Colonic mucosa (tissue), 4 donors: ENCODE results near the gene SLC25A13. TPM values are rescaled to one million over a fixed set of nuclear protein-coding genes. Genes with fewer than 3 reads are reported as not detected.
A peak's percentile ranks its signal among the peaks of the same experiment; 100 is the strongest.

Experiments
- DNase-seq: peaks from one replicate; pipeline ENCODE4 v3.0.0-alpha.2; 2020
- H3K27ac ChIP-seq: fragments of 200-600 bp; one replicate; pipeline ENCODE4 v1.8.0; 2021
- H3K27me3 ChIP-seq: fragments of 200-600 bp; one replicate; pipeline ENCODE4 v1.8.0; 2021
- H3K36me3 ChIP-seq: fragments of 200-600 bp; one replicate; pipeline ENCODE4 v1.8.0; 2021
- H3K4me1 ChIP-seq: fragments of 200-600 bp; one replicate; pipeline ENCODE4 v1.8.0; 2021; ENCODE audit warnings: mild to moderate bottlenecking
- H3K4me3 ChIP-seq: fragments of 200-600 bp; one replicate; pipeline ENCODE4 v1.8.0; 2021
- H3K9ac ChIP-seq, 2 donors: one replicate each; pipeline ENCODE4 v1.7.0; 2013; ENCODE audit warnings: control low read depth in 2 of 2, low read depth in 2 of 2, low read length in 2 of 2
- H3K9me3 ChIP-seq: fragments of 200-600 bp; one replicate; pipeline ENCODE4 v1.8.0; 2021
- intact Hi-C: fragments of 100-400 bp; cut with DNase I; formaldehyde crosslinking; loops from one replicate; pipeline ENCODE4 v1.14.1; 2022
- total RNA-seq, 2 donors: library from RNA; stranded (reverse); fragmentation: NEBNext Ultra II Directional in 1 of 2; extraction: Animal tissue kit (Norgen Biotek cat#: 25700) in 1 of 2; gene quantifications; one replicate each; pipeline ENCODE4 v1.2.1, GENCODE V29; 2021
- TF ChIP-seq, protein P1 (sequence below): fragments of 200-600 bp; IDR thresholded peaks from one replicate; pipeline ENCODE4 v1.8.0; 2022; ENCODE audit warnings: antibody characterized with exemption, mild to moderate bottlenecking
- donor health status: healthy.
- donor health status: DM: no; HTN: no; CAD: no.
- donor health status: DM: no; HTN: no; CAD: no.

The SLC25A13 gene
- total RNA-seq, 2 donors from 2014 or later: 36.4 to 45.2 TPM

DNA sequence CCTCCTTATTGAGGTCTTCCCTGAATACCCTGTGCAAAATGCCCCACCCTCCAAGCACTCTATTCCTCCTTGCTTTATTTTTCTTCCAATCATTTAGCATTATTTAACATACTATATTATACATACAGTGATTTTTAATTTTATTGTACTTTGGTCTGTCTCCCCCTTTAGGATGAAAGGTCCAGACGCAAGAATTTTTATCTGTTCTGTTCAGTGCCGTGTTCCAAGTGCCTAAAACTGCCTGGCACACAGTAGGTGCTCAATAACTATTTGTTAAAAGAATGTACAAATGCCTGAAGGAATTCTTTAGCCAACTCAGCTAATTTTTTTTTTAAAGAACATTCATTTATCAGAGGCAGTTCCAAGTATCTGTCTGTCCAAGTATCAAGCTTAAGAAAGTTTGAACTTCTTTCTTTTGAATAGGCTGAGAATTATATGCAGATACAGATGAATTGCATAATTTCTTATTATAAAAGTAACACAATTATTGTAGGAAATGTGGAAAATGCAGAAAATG lies 34.1 kb upstream of the SLC25A13 start:
- Histone ChIP-seq H3K9ac (no peak overlapping the region), H3K27ac (no peak overlapping the region), H3K4me1 (no peaks in the 10 kb centered on the region), H3K36me3 (no peaks in the 10 kb centered on the region), H3K27me3 (no peaks in the 10 kb centered on the region), H3K4me3 (no peak overlapping the region), H3K9me3 (no peaks in the 10 kb centered on the region)
- TF ChIP-seq, protein P1, sequence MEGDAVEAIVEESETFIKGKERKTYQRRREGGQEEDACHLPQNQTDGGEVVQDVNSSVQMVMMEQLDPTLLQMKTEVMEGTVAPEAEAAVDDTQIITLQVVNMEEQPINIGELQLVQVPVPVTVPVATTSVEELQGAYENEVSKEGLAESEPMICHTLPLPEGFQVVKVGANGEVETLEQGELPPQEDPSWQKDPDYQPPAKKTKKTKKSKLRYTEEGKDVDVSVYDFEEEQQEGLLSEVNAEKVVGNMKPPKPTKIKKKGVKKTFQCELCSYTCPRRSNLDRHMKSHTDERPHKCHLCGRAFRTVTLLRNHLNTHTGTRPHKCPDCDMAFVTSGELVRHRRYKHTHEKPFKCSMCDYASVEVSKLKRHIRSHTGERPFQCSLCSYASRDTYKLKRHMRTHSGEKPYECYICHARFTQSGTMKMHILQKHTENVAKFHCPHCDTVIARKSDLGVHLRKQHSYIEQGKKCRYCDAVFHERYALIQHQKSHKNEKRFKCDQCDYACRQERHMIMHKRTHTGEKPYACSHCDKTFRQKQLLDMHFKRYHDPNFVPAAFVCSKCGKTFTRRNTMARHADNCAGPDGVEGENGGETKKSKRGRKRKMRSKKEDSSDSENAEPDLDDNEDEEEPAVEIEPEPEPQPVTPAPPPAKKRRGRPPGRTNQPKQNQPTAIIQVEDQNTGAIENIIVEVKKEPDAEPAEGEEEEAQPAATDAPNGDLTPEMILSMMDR: no peak
- DNase-seq: no peak
- intact Hi-C loops: no loop called here

DNA sequence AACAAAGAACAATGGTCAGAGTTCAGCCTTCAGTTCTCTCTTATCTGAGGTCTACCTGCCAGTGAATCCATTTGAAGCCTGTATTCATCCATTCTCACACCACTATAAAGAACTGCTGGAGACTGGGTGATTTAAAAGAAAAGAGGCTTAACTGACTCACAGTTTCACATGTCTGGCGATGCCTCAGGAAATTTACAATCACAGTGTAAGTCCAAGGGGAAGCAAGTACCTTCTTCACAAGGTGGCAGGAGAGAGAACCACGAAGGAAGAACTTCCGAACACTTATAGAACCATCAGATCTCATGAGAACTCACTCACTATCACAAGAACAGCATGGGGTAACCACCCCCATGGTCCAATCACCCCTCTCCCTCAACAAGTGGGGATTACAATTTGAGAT lies 33.0 kb upstream of the SLC25A13 start:
- TF ChIP-seq, protein P1: no peak
- intact Hi-C loops: no loop called here
- Histone ChIP-seq H3K36me3 (no peaks in the 10 kb centered on the region), H3K4me1 (no peaks in the 10 kb centered on the region), H3K9ac (no peak overlapping the region), H3K9me3 (no peaks in the 10 kb centered on the region), H3K4me3 (no peak overlapping the region), H3K27ac (no peak overlapping the region), H3K27me3 (no peaks in the 10 kb centered on the region)
- no peak for DNase-seq

DNA sequence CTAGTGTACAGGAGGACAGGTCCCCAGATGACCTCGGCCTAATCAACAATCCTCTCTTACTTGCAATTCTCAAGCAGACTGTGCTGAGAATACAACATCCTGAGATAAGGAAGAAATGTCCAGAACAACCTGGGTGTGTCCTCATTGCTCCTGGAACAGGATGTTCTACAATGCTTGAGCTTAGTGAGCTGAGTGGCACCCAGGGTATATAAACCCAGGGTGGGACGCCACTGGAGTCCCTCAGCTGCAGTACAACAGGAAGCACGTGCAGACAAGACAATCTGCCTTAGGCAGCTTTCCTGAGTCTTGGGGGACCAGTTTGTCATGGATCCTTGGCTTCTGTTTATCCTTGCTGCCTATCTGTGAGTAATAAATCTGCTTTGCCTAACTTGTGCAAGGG lies 27.7 kb upstream of the SLC25A13 start:
- TF ChIP-seq, protein P1: no peak
- Histone ChIP-seq H3K9ac (no peak overlapping the region), H3K27ac (peak overlapping the region; percentile 59), H3K36me3 (no peaks in the 10 kb centered on the region), H3K27me3 (no peaks in the 10 kb centered on the region), H3K9me3 (no peaks in the 10 kb centered on the region), H3K4me3 (no peak overlapping the region), H3K4me1 (no peaks in the 10 kb centered on the region)
- intact Hi-C loops: no loop called here
- peak; percentile 80 for DNase-seq

DNA sequence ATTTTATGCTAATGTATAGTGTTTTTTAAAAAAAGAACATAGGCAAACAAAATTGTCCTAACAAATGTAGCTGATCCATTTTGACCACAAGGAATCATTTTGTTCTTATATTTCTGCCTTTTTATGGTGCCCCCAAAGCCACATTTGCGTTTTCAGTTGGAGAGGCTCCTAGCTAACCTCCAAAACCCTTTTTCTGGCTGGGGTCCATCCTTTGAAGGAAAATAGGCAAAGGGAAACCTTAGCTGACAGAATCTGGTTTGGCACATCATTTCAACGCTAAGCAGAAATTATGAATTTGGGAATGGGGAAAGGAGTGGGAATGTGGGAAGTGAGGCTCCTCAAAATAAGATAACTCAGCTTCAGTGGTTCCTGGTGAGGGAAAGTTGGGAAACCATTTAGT lies 25.6 kb upstream of the SLC25A13 start:
- TF ChIP-seq, protein P1: no peak

DNA sequence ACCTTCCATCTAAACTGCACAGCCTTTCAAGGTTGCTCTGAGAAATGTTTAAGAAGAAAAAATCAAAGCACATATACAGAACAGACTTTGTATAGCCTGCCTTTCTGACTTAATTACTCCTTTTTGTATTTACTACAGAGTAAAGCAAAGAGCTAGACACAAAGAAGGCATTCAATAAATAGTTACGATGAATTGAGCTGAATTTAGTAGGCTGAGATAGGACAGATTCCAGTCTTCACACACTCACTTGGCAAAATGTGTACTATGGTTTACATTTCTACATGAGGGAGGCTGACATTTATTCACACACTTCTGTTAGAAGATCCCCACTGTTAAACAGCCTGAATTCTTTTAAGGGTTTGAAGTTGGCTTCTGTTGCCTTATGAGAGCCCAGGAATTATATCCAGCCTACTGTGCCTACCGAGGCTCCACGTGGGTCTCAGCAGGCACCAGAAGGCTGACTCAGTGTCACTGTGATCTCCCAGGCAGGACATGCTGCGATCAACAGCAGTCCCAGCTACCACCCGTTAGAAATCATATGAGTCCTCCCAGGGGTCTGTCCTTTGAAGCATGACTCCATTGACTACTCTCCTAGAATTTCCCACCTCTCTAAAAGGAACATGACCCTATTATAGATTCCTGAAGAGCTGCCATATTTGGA lies 24.5 kb upstream of the SLC25A13 start:
- DNase-seq: no peak
- no peaks in the 10 kb centered on the region for H3K4me1 ChIP-seq
- no peak overlapping the region for H3K9ac ChIP-seq
- no peaks in the 10 kb centered on the region for H3K9me3 ChIP-seq
- H3K4me3 ChIP-seq: no peak overlapping the region
- no peaks in the 10 kb centered on the region for H3K36me3 ChIP-seq
- TF ChIP-seq, protein P1: no peak
- intact Hi-C loops: no loop called here
- no peak overlapping the region for H3K27ac ChIP-seq
- no peaks in the 10 kb centered on the region for H3K27me3 ChIP-seq

More for the DNA sequence above, 25.6 kb upstream of the SLC25A13 start:
- Histone ChIP-seq H3K9me3 (no peaks in the 10 kb centered on the region), H3K4me3 (no peak overlapping the region), H3K9ac (no peak overlapping the region), H3K27ac (no peak overlapping the region), H3K36me3 (no peaks in the 10 kb centered on the region), H3K4me1 (no peaks in the 10 kb centered on the region), H3K27me3 (no peaks in the 10 kb centered on the region)
- intact Hi-C loops: no loop called here
- DNase-seq: no peak
